Activated T-helper 1 cell treated with anti-CD3 and anti-CD28 coated beads, Interleukin-12 subunit alpha, Interleukin-12 subunit beta, Interleukin-2, Interleukin-4 antibody, amounts not matched to agents 30 ng/mL and 10 ng/mL and 1 ng/mL, durations not matched to agents 14 hours and 24 hours and 36 hours (primary cell): ENCODE results near the gene STX7. TPM values are rescaled to one million over a fixed set of nuclear protein-coding genes. Genes with fewer than 3 reads are reported as not detected.

Experiments
- DNase-seq: peaks from one replicate; pipeline ENCODE4 v3.0.0; 2021; ENCODE audit warnings: low spot score
- H3K27ac Mint-ChIP-seq: one replicate; pipeline ENCODE4 v1.8.0; 2021; ENCODE audit warnings: mild to moderate bottlenecking, mixed read lengths
- H3K27me3 Mint-ChIP-seq: one replicate; pipeline ENCODE4 v1.8.0; 2022; ENCODE audit warnings: mild to moderate bottlenecking, moderate library complexity, mixed read lengths; ENCODE audit not compliant: insufficient read depth
- H3K36me3 Mint-ChIP-seq: one replicate; pipeline ENCODE4 v1.8.0; 2021; ENCODE audit warnings: low read depth, mixed read lengths
- H3K4me1 Mint-ChIP-seq: one replicate; pipeline ENCODE4 v1.8.0; 2021; ENCODE audit warnings: low read depth, mixed read lengths
- H3K4me3 Mint-ChIP-seq: one replicate; pipeline ENCODE4 v1.8.0; 2021; ENCODE audit warnings: mild to moderate bottlenecking, moderate library complexity, mixed read lengths
- H3K9me3 Mint-ChIP-seq: one replicate; pipeline ENCODE4 v1.8.0; 2021; ENCODE audit warnings: mixed read lengths
- intact Hi-C: fragments of 100-400 bp; cut with micrococcal nuclease; formaldehyde crosslinking; loops from one replicate; pipeline ENCODE4 v1.15.1; 2024
- total RNA-seq: library from RNA; stranded (reverse); gene quantifications from 2 replicates; pipeline ENCODE4 v1.2.3, GENCODE V29; 2022

STX7 gene
- total RNA-seq, 1 donor from 2014 or later: 17.3 TPM

DNA sequence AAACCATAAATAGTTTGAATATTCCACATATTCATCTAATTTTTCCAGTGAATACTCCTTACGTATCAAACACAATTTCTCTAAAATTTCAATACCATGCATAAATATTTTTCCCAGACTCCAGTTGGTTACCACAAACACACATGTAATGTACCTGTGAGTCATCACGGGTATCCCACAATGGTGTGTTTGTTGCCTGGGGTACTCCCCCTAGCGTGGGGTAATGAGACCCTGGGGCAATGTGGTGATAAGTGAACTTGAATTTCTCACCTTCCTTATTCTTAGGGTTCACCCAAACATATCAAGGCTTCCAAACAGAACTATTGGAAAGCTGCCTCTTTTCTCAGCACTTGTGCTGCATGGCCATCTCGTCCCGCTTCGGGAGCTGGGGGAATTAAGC is 51.0 kb downstream of the STX7 start:
- DNase-seq: no peak
- H3K36me3 Mint-ChIP-seq: peaks cover 22% of the 10 kb centered on the region
- no peak overlapping the region for H3K4me3 Mint-ChIP-seq
- no peaks in the 10 kb centered on the region for H3K9me3 Mint-ChIP-seq
- no peaks in the 10 kb centered on the region for H3K4me1 Mint-ChIP-seq
- no peaks in the 10 kb centered on the region for H3K27me3 Mint-ChIP-seq
- H3K27ac Mint-ChIP-seq: no peak overlapping the region
- intact Hi-C loops: no loop called here

DNA sequence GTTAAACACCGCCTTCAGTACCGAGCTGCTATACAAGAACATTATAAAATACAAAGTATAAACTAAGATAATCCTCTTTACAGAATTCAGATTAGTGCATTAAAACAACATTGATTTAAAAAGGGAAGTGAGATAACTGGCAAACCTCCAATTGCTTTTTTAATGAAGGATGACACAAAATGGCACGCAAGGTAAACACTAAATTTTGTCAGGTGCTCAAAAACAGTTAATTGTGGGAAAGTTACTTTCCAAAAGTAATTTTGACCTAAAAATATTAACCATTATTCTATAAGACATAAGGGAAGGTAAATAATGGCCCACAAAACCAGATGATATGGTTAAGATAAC is 53.3 kb downstream of the STX7 start:
- Mint-ChIP-seq H3K4me3 (no peak overlapping the region), H3K27me3 (no peaks in the 10 kb centered on the region), H3K36me3 (peaks cover 25% of the 10 kb centered on the region), H3K4me1 (no peaks in the 10 kb centered on the region), H3K9me3 (no peaks in the 10 kb centered on the region), H3K27ac (no peak overlapping the region)
- DNase-seq: no peak
- intact Hi-C loops: no loop called here

DNA sequence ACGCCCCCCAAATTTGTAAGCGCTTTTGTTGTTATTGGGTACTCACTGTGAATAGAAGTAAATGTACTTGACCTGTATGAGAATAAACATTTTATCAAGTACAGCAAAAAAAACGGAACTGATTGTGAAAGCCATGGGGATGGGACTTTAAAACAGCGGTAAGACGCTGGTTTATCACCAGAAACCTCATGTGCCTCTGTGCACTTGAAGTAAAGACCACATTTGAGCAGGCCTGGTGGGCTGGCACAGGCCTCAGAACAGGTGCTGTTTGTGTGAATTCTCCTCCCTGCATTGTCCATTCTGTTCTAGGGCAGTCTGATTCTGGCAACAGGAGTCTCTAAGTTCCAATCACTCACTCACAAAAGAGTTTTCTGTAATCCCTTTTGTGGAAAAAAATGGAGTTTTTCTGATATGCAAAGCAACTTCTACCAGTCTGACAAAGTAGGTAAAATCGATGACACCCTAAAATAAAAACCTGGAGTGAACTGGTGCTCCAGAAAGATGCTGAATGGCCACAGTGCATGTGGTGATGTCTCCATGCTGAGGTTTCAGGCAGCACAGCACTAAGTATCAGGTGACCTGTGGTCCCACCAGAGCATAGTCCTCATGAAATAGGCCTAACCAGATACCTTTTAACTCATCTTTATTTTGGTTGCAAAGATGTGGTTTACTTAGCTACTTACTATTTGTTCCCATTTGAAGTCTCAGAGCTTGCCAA is 53.9 kb downstream of the STX7 start:
- no peaks in the 10 kb centered on the region for H3K4me1 Mint-ChIP-seq
- no peak overlapping the region for H3K27ac Mint-ChIP-seq
- intact Hi-C loops: no loop called here
- no peaks in the 10 kb centered on the region for H3K27me3 Mint-ChIP-seq
- H3K36me3 Mint-ChIP-seq: peaks cover 22% of the 10 kb centered on the region
- no peak overlapping the region for H3K4me3 Mint-ChIP-seq
- DNase-seq: no peak
- H3K9me3 Mint-ChIP-seq: no peaks in the 10 kb centered on the region

DNA sequence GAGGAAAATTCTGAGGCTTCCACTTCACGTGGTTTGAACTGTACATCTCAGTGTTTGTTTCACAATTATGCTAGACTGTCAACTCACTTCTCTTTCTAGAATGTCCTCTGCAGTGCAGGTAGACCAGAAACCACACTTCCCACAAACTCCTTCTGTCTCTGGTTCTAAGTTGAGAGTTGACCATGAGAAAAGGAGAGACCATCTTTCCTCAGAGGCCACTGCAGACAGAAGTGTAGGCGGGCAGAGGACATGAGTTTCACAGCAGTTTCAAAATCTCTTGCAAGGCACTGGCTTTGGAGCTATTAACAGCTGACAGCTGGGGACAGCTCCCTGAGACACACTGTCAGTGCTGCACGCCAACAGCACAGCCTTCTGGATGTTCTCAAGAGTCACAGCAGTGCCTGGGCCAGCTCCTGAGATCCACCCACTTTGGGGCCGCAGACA is 56.2 kb downstream of the STX7 start:
- no peaks in the 10 kb centered on the region for H3K4me1 Mint-ChIP-seq
- H3K27me3 Mint-ChIP-seq: no peaks in the 10 kb centered on the region
- intact Hi-C loops: no loop called here
- H3K9me3 Mint-ChIP-seq: no peaks in the 10 kb centered on the region
- H3K27ac Mint-ChIP-seq: no peak overlapping the region
- peaks cover 13% of the 10 kb centered on the region for H3K36me3 Mint-ChIP-seq
- H3K4me3 Mint-ChIP-seq: no peak overlapping the region
- no peak for DNase-seq

DNA sequence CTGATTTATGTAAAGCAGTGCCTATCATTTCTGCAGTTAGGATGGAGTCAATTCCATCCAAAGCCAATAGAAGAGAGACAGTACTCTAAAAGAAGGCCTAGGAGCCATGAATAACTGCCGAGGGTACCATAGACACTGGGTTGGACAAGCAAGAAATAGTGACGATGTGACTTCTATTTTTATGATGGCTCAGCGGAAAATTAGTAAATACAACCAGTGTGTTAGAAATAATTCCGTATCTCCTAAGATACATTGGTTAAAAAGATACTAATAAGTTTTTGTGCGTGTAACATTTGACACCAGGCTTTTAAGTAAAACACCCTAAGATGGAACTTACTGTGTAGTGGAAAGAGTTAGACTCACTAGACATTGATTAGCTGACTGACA is 66.1 kb downstream of the STX7 start:
- intact Hi-C loops: no loop called here
- no peak for DNase-seq
- Mint-ChIP-seq H3K4me3 (no peak overlapping the region), H3K27me3 (no peaks in the 10 kb centered on the region), H3K4me1 (no peaks in the 10 kb centered on the region), H3K9me3 (peaks cover 8% of the 10 kb centered on the region), H3K27ac (no peak overlapping the region), H3K36me3 (peaks cover 1% of the 10 kb centered on the region)

DNA sequence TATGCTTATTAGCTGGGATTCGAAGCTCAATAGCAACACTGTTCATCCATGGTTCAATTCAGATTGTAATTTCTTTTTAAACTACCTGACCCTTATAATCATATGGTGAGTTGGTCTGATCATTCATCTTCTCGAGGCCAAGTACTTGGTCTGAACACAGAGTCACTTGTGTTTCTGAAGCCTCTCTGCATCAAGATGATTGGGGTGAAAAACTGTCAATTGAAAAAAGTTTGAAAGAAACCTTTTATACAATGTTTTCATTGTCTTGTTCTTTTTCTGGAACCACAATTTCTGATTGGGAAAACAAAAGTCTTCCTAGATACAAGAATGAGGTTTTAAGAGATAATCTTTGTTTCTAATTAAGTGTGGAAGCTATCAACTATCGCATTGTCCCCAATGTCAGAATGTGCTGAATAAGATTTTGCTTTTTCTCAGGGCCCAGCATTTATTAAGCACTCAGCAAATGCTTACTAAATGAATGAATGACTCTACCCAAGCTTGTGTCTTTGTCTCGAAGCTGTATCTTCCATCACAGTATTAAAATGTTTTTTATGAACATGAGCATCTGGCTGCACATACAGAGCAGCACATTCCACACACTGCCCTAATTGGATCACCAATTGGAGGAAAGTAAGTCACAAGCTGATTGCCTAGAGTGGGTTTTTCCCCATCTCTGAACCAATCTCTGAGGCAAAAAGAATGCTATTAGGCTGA is 66.6 kb downstream of the STX7 start:
- Mint-ChIP-seq H3K4me3 (no peak overlapping the region), H3K27ac (no peak overlapping the region), H3K4me1 (no peaks in the 10 kb centered on the region), H3K36me3 (no peaks in the 10 kb centered on the region), H3K27me3 (no peaks in the 10 kb centered on the region), H3K9me3 (peaks cover 8% of the 10 kb centered on the region)
- no peak for DNase-seq
- intact Hi-C loops: no loop called here

DNA sequence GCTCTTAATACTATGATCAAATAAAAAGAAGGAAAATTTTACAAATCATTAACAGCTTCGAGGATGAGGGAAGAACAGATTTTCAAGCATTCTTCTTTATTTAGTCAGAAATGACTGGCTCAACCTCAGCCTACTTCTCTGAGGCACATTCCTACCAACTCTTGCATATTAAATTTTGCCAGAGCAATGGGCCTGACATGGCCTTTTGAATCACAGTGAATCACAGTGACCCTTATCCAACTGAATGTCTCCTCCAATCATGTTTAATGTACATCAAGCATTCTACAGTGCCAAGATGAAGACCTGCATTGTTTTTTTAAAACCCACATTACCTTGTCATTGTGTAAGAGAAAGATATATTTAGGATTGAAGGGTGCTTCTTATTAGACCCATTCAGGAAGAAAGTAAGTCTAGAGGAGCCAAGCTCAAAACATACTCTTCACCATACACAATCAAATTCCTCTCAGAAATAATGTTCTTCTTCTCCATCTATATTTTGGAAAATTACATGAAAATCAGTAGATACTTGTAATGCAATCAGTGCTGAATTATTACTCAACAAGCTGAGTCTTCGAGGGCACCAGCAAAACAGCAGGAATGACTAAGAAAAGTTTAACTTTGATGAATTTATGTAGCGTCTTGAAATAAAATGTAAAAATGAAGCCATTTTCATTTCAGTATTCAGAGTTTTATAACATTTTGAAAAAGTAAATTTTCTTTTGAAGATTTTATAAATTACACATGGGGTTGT is 67.5 kb downstream of the STX7 start:
- intact Hi-C loops: no loop called here
- Mint-ChIP-seq H3K9me3 (peaks cover 8% of the 10 kb centered on the region), H3K27ac (no peak overlapping the region), H3K27me3 (no peaks in the 10 kb centered on the region), H3K4me1 (no peaks in the 10 kb centered on the region), H3K4me3 (no peak overlapping the region), H3K36me3 (no peaks in the 10 kb centered on the region)
- DNase-seq: no peak

DNA sequence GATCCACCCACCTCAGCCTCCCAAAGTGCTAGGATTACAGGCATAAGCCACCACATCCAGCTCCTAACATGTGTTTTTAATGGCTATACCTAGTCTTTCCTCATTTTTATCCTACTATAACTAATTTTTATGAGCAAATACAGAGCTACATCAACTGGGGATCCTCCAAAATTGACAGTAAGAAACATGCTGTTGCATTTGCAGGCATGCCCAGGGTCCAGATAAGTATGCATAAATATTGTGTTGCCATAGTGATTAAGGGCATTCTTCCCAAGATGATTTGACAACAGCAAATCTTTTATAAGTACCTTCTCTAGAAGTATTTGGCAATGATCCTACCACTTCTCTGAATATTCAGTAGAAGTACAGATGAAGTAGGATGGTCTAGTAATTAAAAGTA is 69.7 kb downstream of the STX7 start:
- intact Hi-C loops: no loop called here
- DNase-seq: no peak
- no peaks in the 10 kb centered on the region for H3K4me1 Mint-ChIP-seq
- no peak overlapping the region for H3K27ac Mint-ChIP-seq
- no peaks in the 10 kb centered on the region for H3K27me3 Mint-ChIP-seq
- peaks cover 8% of the 10 kb centered on the region for H3K9me3 Mint-ChIP-seq
- no peaks in the 10 kb centered on the region for H3K36me3 Mint-ChIP-seq
- H3K4me3 Mint-ChIP-seq: no peak overlapping the region

DNA sequence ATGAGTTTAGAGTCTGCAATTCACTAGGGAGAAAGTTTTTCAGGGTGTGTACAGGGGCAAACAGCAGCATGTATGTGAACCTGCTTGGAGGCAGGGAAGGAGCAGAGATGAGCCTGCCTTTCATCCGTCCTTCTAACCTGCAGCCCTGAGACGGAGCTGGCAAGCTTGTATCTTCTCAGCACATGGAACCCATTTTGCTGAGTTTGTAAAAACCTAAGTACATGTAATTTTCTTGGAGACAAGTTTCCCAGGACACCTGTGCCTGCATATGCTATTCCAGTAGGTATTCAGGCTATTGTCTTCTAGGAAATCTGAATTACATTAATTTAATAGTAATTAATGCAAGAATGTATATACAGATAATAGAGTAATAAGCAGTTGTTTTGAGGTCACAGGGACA is 82.8 kb downstream of the STX7 start:
- H3K9me3 Mint-ChIP-seq: peaks cover 5% of the 10 kb centered on the region
- H3K4me1 Mint-ChIP-seq: no peaks in the 10 kb centered on the region
- H3K36me3 Mint-ChIP-seq: no peaks in the 10 kb centered on the region
- no peak overlapping the region for H3K27ac Mint-ChIP-seq
- no peak overlapping the region for H3K4me3 Mint-ChIP-seq
- DNase-seq: no peak
- intact Hi-C loops: no loop called here
- peaks cover 2% of the 10 kb centered on the region for H3K27me3 Mint-ChIP-seq

DNA sequence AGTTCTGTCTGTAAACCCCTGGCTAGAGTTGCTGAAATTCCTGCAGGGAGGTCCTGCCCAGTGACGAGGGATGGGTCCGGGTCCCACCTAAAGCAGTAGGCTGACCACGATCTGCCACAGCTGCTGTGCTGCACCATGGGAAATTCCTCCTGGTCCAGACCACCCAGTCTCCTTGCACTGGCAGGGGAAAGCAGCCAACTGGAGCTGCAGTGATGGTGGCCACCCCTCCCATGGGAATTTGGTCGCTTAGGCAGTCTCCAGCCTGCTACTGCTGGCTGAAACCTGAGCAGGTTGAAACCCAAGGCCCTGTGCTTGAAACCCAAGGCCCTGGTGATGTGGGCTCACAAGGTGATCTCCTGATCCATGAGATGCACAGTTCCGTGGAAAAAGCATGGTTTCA is 87.7 kb downstream of the STX7 start:
- peaks cover 4% of the 10 kb centered on the region for H3K9me3 Mint-ChIP-seq
- no peaks in the 10 kb centered on the region for H3K36me3 Mint-ChIP-seq

DNA sequence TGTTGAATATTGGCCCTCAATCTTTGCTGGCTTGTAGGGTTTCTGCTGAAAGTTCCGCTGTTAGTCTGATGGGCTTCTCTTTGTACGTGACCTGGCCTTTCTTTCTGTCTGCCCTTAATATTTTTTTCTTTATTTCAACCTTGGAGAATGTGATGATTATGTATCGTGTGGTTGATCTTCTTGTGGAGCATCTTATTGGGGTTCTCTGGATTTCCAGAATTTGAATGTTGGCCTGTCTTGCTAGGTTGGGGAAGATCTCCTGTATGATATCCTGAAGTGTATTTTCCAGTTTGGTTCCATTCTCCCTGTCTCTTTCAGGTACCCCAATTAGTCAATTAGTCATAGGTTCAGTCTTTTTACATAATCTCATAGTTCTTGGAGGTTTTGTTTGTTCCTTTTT is 89.1 kb downstream of the STX7 start:
- Mint-ChIP-seq H3K27ac (no peak overlapping the region), H3K27me3 (peaks cover 4% of the 10 kb centered on the region), H3K4me3 (no peak overlapping the region), H3K9me3 (peaks cover 4% of the 10 kb centered on the region), H3K36me3 (no peaks in the 10 kb centered on the region), H3K4me1 (no peaks in the 10 kb centered on the region)
- intact Hi-C loops: no loop called here
- DNase-seq: no peak

More for the DNA sequence above, 87.7 kb downstream of the STX7 start:
- H3K4me3 Mint-ChIP-seq: no peak overlapping the region
- intact Hi-C loops: no loop called here
- no peak overlapping the region for H3K27ac Mint-ChIP-seq
- DNase-seq: no peak
- peaks cover 4% of the 10 kb centered on the region for H3K27me3 Mint-ChIP-seq
- no peaks in the 10 kb centered on the region for H3K4me1 Mint-ChIP-seq

DNA sequence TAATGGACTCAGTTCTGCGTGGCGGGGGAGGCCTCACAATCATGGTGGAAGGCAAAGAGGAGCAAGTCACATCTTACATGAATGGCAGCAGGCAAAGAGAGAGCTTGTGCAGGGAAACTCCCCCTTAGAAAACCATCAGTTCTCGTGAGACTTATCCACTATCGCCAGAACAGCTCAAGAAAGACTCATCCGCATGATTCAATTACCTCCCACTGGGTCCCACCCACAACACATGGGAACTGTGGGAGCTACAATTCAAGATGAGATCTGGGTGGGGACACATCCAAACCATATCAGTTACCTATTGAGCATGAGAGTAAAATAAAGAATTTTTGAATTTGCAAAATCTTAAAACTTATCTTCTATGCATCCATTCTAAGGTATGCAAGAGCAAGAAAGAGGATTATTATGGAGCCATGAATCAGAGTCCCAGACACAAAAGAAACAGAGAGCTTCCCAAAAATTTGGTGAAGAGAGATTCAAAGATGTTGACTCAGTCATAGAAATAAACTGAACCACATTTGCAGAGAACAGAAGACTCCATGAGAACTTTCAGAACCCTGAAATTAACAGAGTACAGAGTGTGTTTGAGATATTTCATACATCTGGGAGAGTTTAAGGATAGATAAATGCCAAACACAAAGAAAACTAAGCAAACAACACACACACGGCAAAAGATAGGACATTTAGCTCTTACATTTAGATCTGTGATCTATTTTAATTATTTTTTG is 94.5 kb downstream of the STX7 start:
- intact Hi-C loops: no loop called here
- Mint-ChIP-seq H3K9me3 (peaks cover 4% of the 10 kb centered on the region), H3K27ac (no peak overlapping the region), H3K4me1 (no peaks in the 10 kb centered on the region), H3K4me3 (no peak overlapping the region), H3K36me3 (no peaks in the 10 kb centered on the region), H3K27me3 (peaks cover 5% of the 10 kb centered on the region)
- DNase-seq: no peak

DNA sequence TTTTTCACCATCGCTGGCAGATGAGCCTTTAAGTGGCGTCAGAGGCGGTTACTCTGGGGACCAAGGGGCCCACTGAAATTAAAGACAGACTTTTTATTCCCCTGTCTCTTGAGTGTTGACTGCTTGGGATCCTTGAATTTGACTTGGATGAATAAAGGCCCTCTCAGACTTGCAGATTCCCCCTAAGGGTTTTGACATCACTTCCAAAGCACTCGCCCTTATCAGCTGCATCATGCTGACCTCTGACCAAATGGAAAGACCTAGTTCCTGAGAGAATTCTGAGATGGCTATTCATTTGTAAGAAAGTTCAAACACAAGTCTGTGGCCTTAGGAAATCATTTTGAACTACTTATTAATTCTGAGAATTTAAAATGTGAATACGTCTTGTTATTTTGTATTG is 98.2 kb downstream of the STX7 start:
- intact Hi-C loops: no loop called here
- Mint-ChIP-seq H3K9me3 (no peaks in the 10 kb centered on the region), H3K4me1 (no peaks in the 10 kb centered on the region), H3K27me3 (peaks cover 9% of the 10 kb centered on the region), H3K27ac (no peak overlapping the region), H3K4me3 (no peak overlapping the region), H3K36me3 (no peaks in the 10 kb centered on the region)
- no peak for DNase-seq
